Measurements from ENCODE around the gene EMX1. TPM values are rescaled to one million over a fixed set of nuclear protein-coding genes. Genes with fewer than 3 reads are reported as not detected.

EMX1 gene
- total RNA-seq, 4 donors from 2014 or later: 1.1 to 10.0 (median 3.4) TPM; not detected in 1

DNA sequence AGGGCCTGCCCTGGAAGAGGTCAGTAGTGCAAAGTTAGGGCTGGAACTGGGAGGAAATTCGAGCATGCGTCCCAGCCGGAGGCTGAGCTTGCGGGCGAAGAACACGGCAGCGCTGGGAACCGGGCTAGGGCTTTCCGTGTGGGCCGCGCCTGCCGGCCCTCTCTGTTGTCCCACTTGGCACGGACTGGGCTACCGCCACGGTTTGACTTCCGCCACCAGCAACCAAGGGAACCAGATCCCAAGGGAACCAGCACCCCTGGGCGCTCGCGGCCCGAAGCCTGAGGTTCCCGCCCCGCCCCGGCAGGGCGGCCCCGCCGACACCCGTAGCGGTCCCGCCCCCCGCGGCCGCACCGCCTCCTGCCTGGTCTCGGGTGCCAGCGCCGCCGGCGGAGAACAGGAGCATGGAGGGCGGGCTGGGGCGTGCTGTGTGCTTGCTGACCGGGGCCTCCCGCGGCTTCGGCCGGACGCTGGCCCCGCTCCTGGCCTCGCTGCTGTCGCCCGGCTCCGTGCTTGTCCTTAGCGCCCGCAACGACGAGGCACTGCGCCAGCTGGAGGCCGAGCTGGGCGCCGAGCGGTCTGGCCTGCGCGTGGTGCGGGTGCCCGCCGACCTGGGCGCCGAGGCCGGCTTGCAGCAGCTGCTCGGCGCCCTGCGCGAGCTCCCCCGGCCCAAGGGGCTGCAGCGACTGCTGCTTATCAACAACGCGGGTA, 30.1 kb upstream of the EMX1 start, which contains the start of gene SPR:
SPR (plus strand) TSS at position 377 of the 708 bp plus-strand sequence; CDS start at position 402, 25 bp downstream.
- TF ChIP-seq, protein P1, sequence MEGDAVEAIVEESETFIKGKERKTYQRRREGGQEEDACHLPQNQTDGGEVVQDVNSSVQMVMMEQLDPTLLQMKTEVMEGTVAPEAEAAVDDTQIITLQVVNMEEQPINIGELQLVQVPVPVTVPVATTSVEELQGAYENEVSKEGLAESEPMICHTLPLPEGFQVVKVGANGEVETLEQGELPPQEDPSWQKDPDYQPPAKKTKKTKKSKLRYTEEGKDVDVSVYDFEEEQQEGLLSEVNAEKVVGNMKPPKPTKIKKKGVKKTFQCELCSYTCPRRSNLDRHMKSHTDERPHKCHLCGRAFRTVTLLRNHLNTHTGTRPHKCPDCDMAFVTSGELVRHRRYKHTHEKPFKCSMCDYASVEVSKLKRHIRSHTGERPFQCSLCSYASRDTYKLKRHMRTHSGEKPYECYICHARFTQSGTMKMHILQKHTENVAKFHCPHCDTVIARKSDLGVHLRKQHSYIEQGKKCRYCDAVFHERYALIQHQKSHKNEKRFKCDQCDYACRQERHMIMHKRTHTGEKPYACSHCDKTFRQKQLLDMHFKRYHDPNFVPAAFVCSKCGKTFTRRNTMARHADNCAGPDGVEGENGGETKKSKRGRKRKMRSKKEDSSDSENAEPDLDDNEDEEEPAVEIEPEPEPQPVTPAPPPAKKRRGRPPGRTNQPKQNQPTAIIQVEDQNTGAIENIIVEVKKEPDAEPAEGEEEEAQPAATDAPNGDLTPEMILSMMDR (IDR thresholded peaks at IDR 0.05): peak in 2 of 6 experiments; percentile 10 to 14
- peak in 1 of 2 donors; percentile 27 for TF ChIP-seq POLR2A (IDR thresholded peaks at IDR 0.05)
- peaks cover 0 to 31% (median 3%) of the 10 kb centered on the region in 4 donors for H3K4me1 ChIP-seq
- no peaks in the 10 kb centered on the region for H3K27me3 ChIP-seq
- no peaks in the 10 kb centered on the region for H3K9me3 ChIP-seq
- peaks cover 0 to 10% (median 0%) of the 10 kb centered on the region in 3 donors for H3K36me3 ChIP-seq
- peak within 1 kb of the TSS; percentile 54 to 94 (median 76) for H3K4me3 ChIP-seq
- peak within 1 kb of the TSS; percentile 65 to 92 (median 80) for H3K27ac ChIP-seq
- peak; percentile 42 to 89 (median 87) for DNase-seq

DNA sequence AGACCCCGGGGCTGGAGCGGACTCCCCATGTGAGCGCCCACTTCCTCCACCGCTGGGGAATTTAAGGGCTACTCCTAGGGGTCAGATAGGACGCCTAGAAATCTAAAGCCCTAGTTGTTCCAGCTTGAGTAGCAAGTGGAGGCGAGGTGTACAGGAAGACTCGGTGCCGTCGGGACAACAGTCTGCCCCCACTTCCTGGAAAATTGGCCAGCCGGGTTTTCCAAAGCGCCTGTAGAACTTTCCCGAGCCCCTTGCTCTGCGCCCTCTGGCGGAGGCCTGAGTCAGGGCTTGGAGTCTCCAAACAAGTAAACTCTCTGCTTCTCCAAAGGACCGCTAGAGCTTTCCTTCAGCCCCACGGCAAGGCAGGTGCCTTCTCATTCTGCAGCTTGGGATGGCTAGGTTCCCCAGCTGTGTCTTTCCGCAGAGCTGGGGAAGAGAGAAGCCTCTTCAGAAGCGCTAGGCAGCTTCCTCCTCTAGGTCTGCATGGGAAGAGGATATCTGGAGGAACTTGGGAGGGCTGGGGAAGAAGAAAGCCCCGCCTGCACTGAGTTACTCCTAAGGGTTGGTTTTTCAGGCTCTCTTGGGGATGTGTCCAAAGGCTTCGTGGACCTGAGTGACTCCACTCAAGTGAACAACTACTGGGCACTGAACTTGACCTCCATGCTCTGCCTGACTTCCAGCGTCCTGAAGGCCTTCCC, 29.4 kb upstream of the EMX1 start:
- H3K9me3 ChIP-seq: no peaks in the 10 kb centered on the region

DNA sequence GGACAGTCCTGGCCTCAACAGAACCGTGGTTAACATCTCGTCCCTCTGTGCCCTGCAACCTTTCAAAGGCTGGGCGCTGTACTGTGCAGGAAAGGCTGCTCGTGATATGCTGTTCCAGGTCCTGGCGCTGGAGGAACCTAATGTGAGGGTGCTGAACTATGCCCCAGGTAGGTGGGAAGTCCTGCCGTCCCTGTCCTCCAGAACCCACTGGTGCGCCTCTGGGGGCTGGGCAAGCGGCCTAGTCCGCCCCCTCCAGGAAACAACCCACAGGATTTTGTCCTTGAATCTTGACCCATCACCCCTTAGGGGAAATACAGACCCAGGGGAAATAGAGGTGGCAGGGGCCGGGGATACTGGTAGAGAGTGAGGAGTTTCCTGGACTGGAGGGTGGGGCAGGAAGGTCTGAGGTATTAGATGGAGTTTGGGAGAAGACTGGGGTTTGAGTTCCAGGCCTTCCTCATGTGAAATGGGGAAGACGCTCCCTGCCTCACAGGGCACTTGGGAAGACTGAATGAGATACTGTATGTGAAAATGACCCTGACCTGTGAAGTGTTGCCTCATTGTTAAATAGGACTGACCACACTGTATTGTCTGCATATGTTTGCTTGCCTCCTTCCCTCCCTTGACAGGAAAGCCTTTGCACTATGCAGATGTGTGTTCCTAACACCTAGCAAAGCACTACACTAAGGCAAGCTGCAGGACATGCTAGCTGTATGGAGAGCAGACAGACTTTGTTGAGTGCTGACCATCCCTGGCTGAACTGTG, 28.7 kb upstream of the EMX1 start:
- Histone ChIP-seq H3K9me3 (no peaks in the 10 kb centered on the region), H3K36me3 (peaks cover 0 to 10% (median 0%) of the 10 kb centered on the region in 3 donors), H3K27ac (no peak overlapping the region), H3K4me3 (peak overlapping the region in 2 of 4 donors; percentile 86 to 94), H3K4me1 (peaks cover 0 to 31% (median 3%) of the 10 kb centered on the region in 4 donors), H3K27me3 (no peaks in the 10 kb centered on the region)
- TF ChIP-seq POLR2A (IDR thresholded peaks at IDR 0.05): no peak
- TF ChIP-seq, protein P1 (IDR thresholded peaks at IDR 0.05): no peak
- DNase-seq: no peak

More for the DNA sequence above, 29.4 kb upstream of the EMX1 start:
- H3K4me3 ChIP-seq: peak overlapping the region; percentile 54 to 94 (median 76)
- no peak for TF ChIP-seq POLR2A (IDR thresholded peaks at IDR 0.05)
- TF ChIP-seq, protein P1 (IDR thresholded peaks at IDR 0.05): peak; percentile 13 to 88 (median 76)
- peaks cover 0 to 10% (median 0%) of the 10 kb centered on the region in 3 donors for H3K36me3 ChIP-seq
- H3K27me3 ChIP-seq: no peaks in the 10 kb centered on the region
- peaks cover 0 to 31% (median 3%) of the 10 kb centered on the region in 4 donors for H3K4me1 ChIP-seq
- DNase-seq: peak; percentile 62 to 93 (median 89)
- peak overlapping the region; percentile 65 to 92 (median 80) for H3K27ac ChIP-seq

DNA sequence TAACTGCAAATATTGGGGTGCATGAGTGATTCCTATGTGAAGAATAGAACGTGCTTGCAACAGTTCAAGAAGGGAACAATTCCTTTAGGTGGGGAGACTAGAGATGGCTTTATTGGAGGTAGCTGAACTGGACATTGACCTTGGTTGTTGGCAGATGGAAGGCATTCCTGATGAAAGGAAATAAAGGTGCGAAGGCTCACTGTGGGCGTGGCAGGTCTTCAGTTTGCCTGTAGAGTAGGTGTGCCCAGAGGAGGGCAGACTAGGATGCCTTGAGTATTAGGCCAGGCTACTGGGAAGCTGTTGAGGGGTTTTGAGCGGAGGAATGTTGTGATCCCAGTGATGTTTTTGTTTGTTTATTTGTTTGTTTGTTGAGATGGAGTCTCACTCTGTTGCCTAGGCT, 27.3 kb upstream of the EMX1 start:
- DNase-seq: peak in 2 of 3 donors; percentile 69 to 86
- no peak for TF ChIP-seq POLR2A (IDR thresholded peaks at IDR 0.05)
- TF ChIP-seq, protein P1 (IDR thresholded peaks at IDR 0.05): peak in 3 of 6 experiments; percentile 5 to 10 (median 6)
- Histone ChIP-seq H3K4me1 (peaks cover 0 to 35% (median 3%) of the 10 kb centered on the region in 4 donors), H3K27me3 (no peaks in the 10 kb centered on the region), H3K4me3 (no peak overlapping the region), H3K36me3 (peaks cover 0 to 10% (median 0%) of the 10 kb centered on the region in 3 donors), H3K9me3 (no peaks in the 10 kb centered on the region), H3K27ac (no peak overlapping the region)

All from Peyer's patch (tissue), 4 donors.